ENCODE measurements around the gene MPHOSPH8. TPM values are rescaled to one million over a fixed set of nuclear protein-coding genes. Genes with fewer than 3 reads are reported as not detected.

MPHOSPH8 gene
- total RNA-seq, 4 donors from 2014 or later = 25.8 to 62.7 (median 48.6) TPM

- H3K27ac ChIP-seq = no peak overlapping the region
- WGBS, 2 donors (ENCODE audit: low coverage in 1 of 2) = 94% methylated on average over 9 to 10 of the region's 10 CpGs
- H3K4me3 ChIP-seq = no peak overlapping the region
- peaks cover 0 to under 1% (median 0%) of the 10 kb centered on the region in 4 donors for H3K4me1 ChIP-seq
- no peak for TF ChIP-seq POLR2AphosphoS5 (IDR thresholded peaks at IDR 0.05)
- no peak for TF ChIP-seq POLR2A (IDR thresholded peaks at IDR 0.05)
- TF ChIP-seq CTCF (IDR thresholded peaks at IDR 0.05) = no peak
- no peak for TF ChIP-seq EP300 (IDR thresholded peaks at IDR 0.05; ENCODE audit: low read depth)
- intact Hi-C loops (cut with DNase I; ENCODE audit: low total_unique reads) = no loop called here
- DNase-seq = no peak
- H3K9me3 ChIP-seq = no peaks in the 10 kb centered on the region
- peaks cover 9% of the 10 kb centered on the region for H3K27me3 ChIP-seq
- in situ Hi-C loops (cut with MboI; ENCODE audit: low pct_ligation_motif_present in 1 of 4, low pct_unique_long_range_greater_than_20kb in 1 of 4, low sequenced_read_pairs in 3 of 4) = no loop called here
- no peaks in the 10 kb centered on the region for H3K36me3 ChIP-seq
Measured at GRCh38 chr13:19607523-19608078, 25.9 kb upstream of the MPHOSPH8 start.

GRCh38 chr13:19618977-19619376, 14.5 kb upstream of the MPHOSPH8 start:
- 71 to 82% methylated on average over 4 of the region's 4 CpGs for WGBS, 2 donors (ENCODE audit: low coverage in 1 of 2)
- no peaks in the 10 kb centered on the region for H3K4me1 ChIP-seq
- intact Hi-C loops (cut with DNase I; ENCODE audit: low total_unique reads) = no loop called here
- H3K9me3 ChIP-seq = no peaks in the 10 kb centered on the region
- no peak for DNase-seq
- TF ChIP-seq CTCF (IDR thresholded peaks at IDR 0.05) (peak; percentile 38 to 54 (median 52)), POLR2A (IDR thresholded peaks at IDR 0.05) (no peak), POLR2AphosphoS5 (IDR thresholded peaks at IDR 0.05) (no peak), EP300 (IDR thresholded peaks at IDR 0.05; ENCODE audit: low read depth) (no peak)
- H3K36me3 ChIP-seq = no peaks in the 10 kb centered on the region
- no peak overlapping the region for H3K4me3 ChIP-seq
- no peak overlapping the region for H3K27ac ChIP-seq
- H3K27me3 ChIP-seq = no peaks in the 10 kb centered on the region
- in situ Hi-C loops (cut with MboI; ENCODE audit: low pct_ligation_motif_present in 1 of 4, low pct_unique_long_range_greater_than_20kb in 1 of 4, low sequenced_read_pairs in 3 of 4) = no loop called here

GRCh38 chr13:19622193-19622592, 11.3 kb upstream of the MPHOSPH8 start:
- no peaks in the 10 kb centered on the region for H3K9me3 ChIP-seq
- H3K27ac ChIP-seq = no peak overlapping the region
- no peaks in the 10 kb centered on the region for H3K27me3 ChIP-seq
- no peak overlapping the region for H3K4me3 ChIP-seq
- DNase-seq = no peak
- no peaks in the 10 kb centered on the region for H3K36me3 ChIP-seq
- intact Hi-C loops (cut with DNase I; ENCODE audit: low total_unique reads) = no loop called here
- no peaks in the 10 kb centered on the region for H3K4me1 ChIP-seq
- 43 to 46% methylated on average over 1 to 3 of the region's 3 CpGs for WGBS, 2 donors (ENCODE audit: low coverage in 1 of 2)
- TF ChIP-seq POLR2AphosphoS5 (IDR thresholded peaks at IDR 0.05) (no peak), POLR2A (IDR thresholded peaks at IDR 0.05) (no peak), CTCF (IDR thresholded peaks at IDR 0.05) (no peak), EP300 (IDR thresholded peaks at IDR 0.05; ENCODE audit: low read depth) (no peak)
- in situ Hi-C loops (cut with MboI; ENCODE audit: low pct_ligation_motif_present in 1 of 4, low pct_unique_long_range_greater_than_20kb in 1 of 4, low sequenced_read_pairs in 3 of 4) = no loop called here

GRCh38 chr13:19624265-19624664, 9.2 kb upstream of the MPHOSPH8 start:
- Histone ChIP-seq H3K4me1 (no peaks in the 10 kb centered on the region), H3K27me3 (no peaks in the 10 kb centered on the region), H3K36me3 (no peaks in the 10 kb centered on the region), H3K9me3 (no peaks in the 10 kb centered on the region), H3K27ac (no peak overlapping the region), H3K4me3 (no peak overlapping the region)
- intact Hi-C loops (cut with DNase I; ENCODE audit: low total_unique reads) = no loop called here
- TF ChIP-seq EP300 (IDR thresholded peaks at IDR 0.05; ENCODE audit: low read depth) (no peak), POLR2AphosphoS5 (IDR thresholded peaks at IDR 0.05) (no peak), CTCF (IDR thresholded peaks at IDR 0.05) (no peak), POLR2A (IDR thresholded peaks at IDR 0.05) (no peak)
- in situ Hi-C loops (cut with MboI; ENCODE audit: low pct_ligation_motif_present in 1 of 4, low pct_unique_long_range_greater_than_20kb in 1 of 4, low sequenced_read_pairs in 3 of 4) = no loop called here
- DNase-seq = no peak
- 92 to 100% methylated on average over 1 to 2 of the region's 2 CpGs for WGBS, 2 donors (ENCODE audit: low coverage in 1 of 2)

Data from transverse colon (tissue), 4 donors.